Endothelial cell of umbilical vein (primary cell): ENCODE data around the gene SLC35B2.

Experiments used
- FOS ChIP-seq: IDR thresholded peaks from 2 replicates; pipeline ENCODE4 v1.6.1; 2011; ENCODE audit warnings: mild to moderate bottlenecking, low read length, moderate library complexity, borderline replicate concordance; ENCODE audit not compliant: insufficient read depth
- POLR2AphosphoS5 ChIP-seq: IDR thresholded peaks from 2 replicates; pipeline ENCODE4 v1.6.1; 2012; ENCODE audit warnings: low read depth, mild to moderate bottlenecking, control low read depth, low read length, moderate library complexity; ENCODE audit not compliant: insufficient read depth

DNA sequence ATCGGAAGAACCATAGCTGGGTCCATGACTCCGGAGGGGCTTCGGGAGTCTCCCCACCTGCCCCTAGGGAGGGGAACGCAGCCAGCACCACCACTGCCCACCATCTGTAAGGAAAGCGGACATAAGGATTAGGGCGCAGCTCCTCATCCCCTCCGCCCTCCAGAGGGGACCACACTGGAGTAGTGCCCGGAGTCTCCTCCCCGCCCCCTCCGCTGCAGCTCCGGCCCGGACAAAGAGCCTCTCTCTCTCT is 628 bp downstream of the SLC35B2 start:
- TF ChIP-seq POLR2AphosphoS5 (no peak), FOS (no peak)
